SU-DHL-6 (cell line): ENCODE measurements around the gene SERINC2.

ENCODE experiments used
- EZH2phosphoT487 ChIP-seq: fragments of 200-600 bp; sonication (generic), shearing (Covaris generic); conservative IDR thresholded peaks from 2 replicates; pipeline ENCODE4 v1.6.1; 2018; ENCODE audit warnings: mild to moderate bottlenecking, antibody characterized with exemption, low read length, moderate library complexity, mixed read lengths
- TF ChIP-seq, protein P1 (sequence below): fragments of 200-600 bp; sonication (generic); IDR thresholded peaks from one replicate; pipeline ENCODE4 v1.5.1; 2017; ENCODE audit warnings: antibody characterized with exemption, mild to moderate bottlenecking, low read length, moderate library complexity; ENCODE audit not compliant: insufficient read depth, poor library complexity, severe bottlenecking

DNA sequence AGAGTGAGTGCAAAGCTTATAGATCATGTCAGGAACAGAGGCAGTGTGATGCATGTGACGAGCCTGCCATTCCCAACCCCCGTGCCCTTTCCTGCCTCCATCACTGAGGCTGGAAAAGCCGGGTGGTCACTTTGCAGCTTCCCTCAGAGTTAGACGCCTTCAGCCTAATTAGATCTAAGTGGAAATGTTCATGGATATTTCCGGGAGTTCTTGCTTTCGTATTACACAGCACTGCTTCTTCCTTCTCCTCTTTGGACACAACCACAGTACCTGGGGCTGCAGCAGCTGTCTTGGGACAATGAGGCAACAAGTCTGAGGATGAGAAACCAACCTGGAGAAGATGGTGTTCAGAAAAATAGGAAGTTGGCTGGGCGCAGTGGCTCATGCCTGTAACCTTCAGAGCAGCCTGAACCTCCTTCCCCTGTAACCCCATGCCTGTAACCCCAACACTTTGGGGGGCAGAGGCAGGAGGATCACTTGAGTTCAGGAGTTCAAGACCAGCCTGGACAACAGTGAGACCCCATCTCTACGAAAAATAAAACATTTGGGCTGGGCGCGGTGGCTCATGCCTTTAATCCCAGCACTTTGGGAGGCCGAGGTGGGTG is 24.5 kb downstream of the SERINC2 start:
- TF ChIP-seq, protein P1, sequence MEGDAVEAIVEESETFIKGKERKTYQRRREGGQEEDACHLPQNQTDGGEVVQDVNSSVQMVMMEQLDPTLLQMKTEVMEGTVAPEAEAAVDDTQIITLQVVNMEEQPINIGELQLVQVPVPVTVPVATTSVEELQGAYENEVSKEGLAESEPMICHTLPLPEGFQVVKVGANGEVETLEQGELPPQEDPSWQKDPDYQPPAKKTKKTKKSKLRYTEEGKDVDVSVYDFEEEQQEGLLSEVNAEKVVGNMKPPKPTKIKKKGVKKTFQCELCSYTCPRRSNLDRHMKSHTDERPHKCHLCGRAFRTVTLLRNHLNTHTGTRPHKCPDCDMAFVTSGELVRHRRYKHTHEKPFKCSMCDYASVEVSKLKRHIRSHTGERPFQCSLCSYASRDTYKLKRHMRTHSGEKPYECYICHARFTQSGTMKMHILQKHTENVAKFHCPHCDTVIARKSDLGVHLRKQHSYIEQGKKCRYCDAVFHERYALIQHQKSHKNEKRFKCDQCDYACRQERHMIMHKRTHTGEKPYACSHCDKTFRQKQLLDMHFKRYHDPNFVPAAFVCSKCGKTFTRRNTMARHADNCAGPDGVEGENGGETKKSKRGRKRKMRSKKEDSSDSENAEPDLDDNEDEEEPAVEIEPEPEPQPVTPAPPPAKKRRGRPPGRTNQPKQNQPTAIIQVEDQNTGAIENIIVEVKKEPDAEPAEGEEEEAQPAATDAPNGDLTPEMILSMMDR: no peak
- no peak for TF ChIP-seq EZH2phosphoT487
